A673 (cell line): ENCODE data around the gene MR1.

Source experiments
- EZH2 ChIP-seq: fragments of 200-600 bp; sonication (generic); IDR thresholded peaks from 2 replicates; pipeline ENCODE4 v1.6.1; 2017; ENCODE audit warnings: borderline replicate concordance, low read depth, mild to moderate bottlenecking, mixed read lengths, antibody characterized with exemption, low read length; ENCODE audit not compliant: poor library complexity, severe bottlenecking
- TF ChIP-seq, protein P1 (sequence below): fragments of 300-800, 200-600 bp; sonication (generic); conservative IDR thresholded peaks from 2 replicates; pipeline ENCODE4 v1.5.1; 2017; ENCODE audit warnings: low read depth, mild to moderate bottlenecking, antibody characterized with exemption, low read length, moderate library complexity, mixed read lengths

DNA sequence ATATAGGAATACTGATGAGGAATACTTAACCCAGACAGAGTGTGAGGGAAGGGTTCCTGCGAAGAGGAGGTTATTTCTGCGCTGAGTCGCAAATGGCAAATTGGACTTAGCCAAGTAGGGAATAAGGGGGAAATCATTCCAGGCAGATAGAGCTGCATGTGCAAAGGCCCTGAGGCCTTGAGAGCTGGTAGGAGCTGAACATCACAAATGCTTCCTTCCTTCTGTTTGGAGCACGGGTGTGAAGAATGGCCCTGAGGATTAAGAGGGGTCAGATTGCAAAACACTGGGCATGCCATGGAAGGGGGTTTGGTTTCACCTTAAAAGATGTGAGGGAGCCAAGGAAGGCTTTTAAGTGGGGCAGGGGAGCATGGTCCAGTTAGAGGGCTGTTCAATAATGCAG lies 67.2 kb downstream of the MR1 start:
- TF ChIP-seq, protein P1, sequence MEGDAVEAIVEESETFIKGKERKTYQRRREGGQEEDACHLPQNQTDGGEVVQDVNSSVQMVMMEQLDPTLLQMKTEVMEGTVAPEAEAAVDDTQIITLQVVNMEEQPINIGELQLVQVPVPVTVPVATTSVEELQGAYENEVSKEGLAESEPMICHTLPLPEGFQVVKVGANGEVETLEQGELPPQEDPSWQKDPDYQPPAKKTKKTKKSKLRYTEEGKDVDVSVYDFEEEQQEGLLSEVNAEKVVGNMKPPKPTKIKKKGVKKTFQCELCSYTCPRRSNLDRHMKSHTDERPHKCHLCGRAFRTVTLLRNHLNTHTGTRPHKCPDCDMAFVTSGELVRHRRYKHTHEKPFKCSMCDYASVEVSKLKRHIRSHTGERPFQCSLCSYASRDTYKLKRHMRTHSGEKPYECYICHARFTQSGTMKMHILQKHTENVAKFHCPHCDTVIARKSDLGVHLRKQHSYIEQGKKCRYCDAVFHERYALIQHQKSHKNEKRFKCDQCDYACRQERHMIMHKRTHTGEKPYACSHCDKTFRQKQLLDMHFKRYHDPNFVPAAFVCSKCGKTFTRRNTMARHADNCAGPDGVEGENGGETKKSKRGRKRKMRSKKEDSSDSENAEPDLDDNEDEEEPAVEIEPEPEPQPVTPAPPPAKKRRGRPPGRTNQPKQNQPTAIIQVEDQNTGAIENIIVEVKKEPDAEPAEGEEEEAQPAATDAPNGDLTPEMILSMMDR, result no peak
- TF ChIP-seq EZH2, result no peak
